Activated T-cell treated with anti-CD3 and anti-CD28 coated beads, Interleukin-2, amount 50 U/mL, for 1 hour (primary cell): ENCODE data around the gene METTL24.
"Not testable (repeated sequence)": the region's sequence is repeated elsewhere in the genome, so short reads cannot be mapped to it uniquely, and the experiment has no call there.

ENCODE experiments used
- DNase-seq: peaks from one replicate; pipeline ENCODE4 v3.0.0-alpha.2; 2020

Gene METTL24

GRCh38 chr6:110246900-110247546, 111.1 kb downstream of the METTL24 start:
- DNase-seq, result no peak

- no peak for DNase-seq
Measured at GRCh38 chr6:110246378-110246777, 111.8 kb downstream of the METTL24 start.

- not testable (repeated sequence) for DNase-seq
Measured at GRCh38 chr6:110244621-110245020, 113.5 kb downstream of the METTL24 start.

- DNase-seq, result no peak
Measured at GRCh38 chr6:110239526-110240274, 118.4 kb downstream of the METTL24 start.

GRCh38 chr6:110236007-110236406, 122.1 kb downstream of the METTL24 start:
- not testable (repeated sequence) for DNase-seq

- DNase-seq, result no peak
Measured at GRCh38 chr6:110233770-110234374, 124.3 kb downstream of the METTL24 start.

GRCh38 chr6:110232450-110232849, 125.7 kb downstream of the METTL24 start:
- no peak for DNase-seq

- DNase-seq, result no peak
Measured at GRCh38 chr6:110226261-110226660, 131.9 kb downstream of the METTL24 start.

- DNase-seq, result no peak
Measured at GRCh38 chr6:110221738-110222137, 136.4 kb downstream of the METTL24 start.

- DNase-seq, result no peak
Measured at GRCh38 chr6:110217266-110217665, 140.9 kb downstream of the METTL24 start.

- no peak for DNase-seq
Measured at GRCh38 chr6:110216140-110216539, 142.0 kb downstream of the METTL24 start.

GRCh38 chr6:110214338-110214737, 143.8 kb downstream of the METTL24 start:
- DNase-seq, result no peak

GRCh38 chr6:110211753-110212152, 146.4 kb downstream of the METTL24 start:
- no peak for DNase-seq

GRCh38 chr6:110207652-110208051, 150.5 kb downstream of the METTL24 start:
- DNase-seq, result no peak

GRCh38 chr6:110201151-110201884, 156.8 kb downstream of the METTL24 start:
- DNase-seq, result no peak

- no peak for DNase-seq
Measured at GRCh38 chr6:110198561-110198960, 159.6 kb downstream of the METTL24 start.

GRCh38 chr6:110196874-110197273, 161.3 kb downstream of the METTL24 start:
- no peak for DNase-seq

- no peak for DNase-seq
Measured at GRCh38 chr6:110195639-110196038, 162.5 kb downstream of the METTL24 start.
